ES-I3 (cell line): Measurements from ENCODE around the gene DIAPH3.
"Not testable (repeated sequence)": the region's sequence is repeated elsewhere in the genome, so short reads cannot be mapped to it uniquely, and the experiment has no call there.

Source experiments
- H3K36me3 ChIP-seq: 2 replicates; pipeline ENCODE4 v1.6.1; 2013; ENCODE audit warnings: mild to moderate bottlenecking, low read length, control low read depth, moderate library complexity; ENCODE audit not compliant: insufficient read depth
- H3K4me1 ChIP-seq: 2 replicates; pipeline ENCODE4 v1.6.1; 2013; ENCODE audit warnings: mild to moderate bottlenecking, control low read depth, low read length; ENCODE audit not compliant: insufficient read depth
- H3K9ac ChIP-seq: 2 replicates; pipeline ENCODE4 v1.6.1; 2013; ENCODE audit warnings: low read depth, mild to moderate bottlenecking, low read length, moderate library complexity
- H3K9me3 ChIP-seq: 2 replicates; pipeline ENCODE4 v1.6.1; 2013; ENCODE audit warnings: mild to moderate bottlenecking, low read length, moderate library complexity; ENCODE audit not compliant: control insufficient read depth, insufficient read depth

Gene DIAPH3

DNA sequence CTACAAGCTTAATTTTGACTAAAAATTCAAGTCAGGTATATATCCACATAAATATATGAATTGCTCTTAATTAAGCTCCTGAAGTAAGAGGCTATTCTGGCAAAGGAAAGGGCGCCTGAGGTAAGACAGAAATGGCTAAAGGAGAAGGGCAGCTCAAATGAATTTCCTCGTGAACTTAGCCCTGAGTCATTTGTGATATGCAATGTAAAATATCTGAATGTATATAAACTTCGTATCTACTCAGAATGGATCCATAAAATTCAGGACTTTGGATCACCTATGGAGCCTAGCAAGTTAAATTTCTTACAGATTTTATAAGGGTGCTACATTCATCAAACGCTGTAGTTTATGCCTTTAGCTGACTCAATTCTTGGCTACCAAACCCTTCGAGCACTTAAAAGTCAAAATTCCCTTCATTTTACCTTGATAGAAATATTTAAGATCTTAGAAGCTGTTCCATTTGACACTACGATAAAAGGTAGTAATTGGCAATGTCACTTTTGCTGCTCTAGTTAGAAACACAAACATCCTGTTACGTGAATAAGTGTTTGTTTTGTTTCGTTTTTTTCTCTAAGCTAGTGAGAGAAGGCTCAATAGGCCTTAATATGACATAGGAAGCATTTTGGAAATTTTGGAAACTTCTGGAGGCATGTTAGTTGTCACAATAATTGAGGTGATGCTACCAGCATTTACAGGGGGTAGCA lies 69.2 kb downstream of the DIAPH3 start:
- H3K9me3 ChIP-seq = no peaks in the 10 kb centered on the region
- no peak overlapping the region for H3K9ac ChIP-seq
- peaks cover 4% of the 10 kb centered on the region; the same call in 1 of the 2 replicates for H3K4me1 ChIP-seq
- peaks cover 3% of the 10 kb centered on the region; the same call in 1 of the 2 replicates for H3K36me3 ChIP-seq

DNA sequence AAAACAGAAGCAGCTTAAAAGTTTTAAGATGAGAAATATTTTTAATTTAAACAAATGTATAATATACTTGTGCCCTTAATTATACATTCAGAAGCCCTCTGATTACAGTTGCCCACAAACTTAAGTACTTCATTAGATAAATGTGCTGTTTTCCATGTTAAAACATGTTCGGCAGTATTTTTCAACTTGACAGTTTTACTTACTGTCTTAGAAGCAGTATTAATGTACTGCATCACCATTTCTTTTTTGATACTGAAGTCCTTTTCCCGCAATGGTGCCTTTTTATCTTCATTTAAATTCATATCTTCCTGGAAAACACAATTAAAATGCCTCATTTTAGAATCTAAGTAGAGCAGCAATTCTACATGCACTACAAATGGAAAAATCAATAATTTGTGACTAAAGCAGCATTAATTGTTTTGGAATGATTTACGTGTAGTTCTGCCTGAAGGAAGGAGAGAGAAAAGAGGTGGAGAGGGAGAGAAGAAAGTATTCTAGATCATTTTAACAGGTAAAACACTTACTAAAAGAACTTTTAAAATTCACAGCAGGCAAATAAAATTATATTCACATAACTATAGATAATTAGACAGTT lies 70.2 kb downstream of the DIAPH3 start:
- Histone ChIP-seq H3K4me1 (peaks cover 4% of the 10 kb centered on the region; the same call in 1 of the 2 replicates), H3K9me3 (no peaks in the 10 kb centered on the region), H3K9ac (no peak overlapping the region), H3K36me3 (peaks cover 3% of the 10 kb centered on the region; the same call in 1 of the 2 replicates)

DNA sequence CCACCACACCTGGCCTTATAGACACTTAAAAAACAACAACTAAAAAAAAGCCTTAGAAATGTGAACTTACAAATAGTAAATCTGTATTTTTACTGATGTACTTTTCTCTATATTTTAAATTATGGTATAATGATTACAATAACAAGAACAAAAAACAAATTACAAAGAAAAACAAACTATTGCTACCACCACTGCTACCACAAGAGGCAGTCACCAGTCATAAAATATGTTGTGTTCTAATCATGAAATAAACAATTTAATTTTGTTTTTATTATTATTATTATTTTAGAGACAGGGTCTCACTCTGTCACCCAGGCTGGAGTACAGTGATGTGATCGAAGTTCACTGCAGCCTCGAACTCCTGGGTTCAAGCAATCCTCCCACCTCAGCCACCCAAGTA lies 72.2 kb downstream of the DIAPH3 start:
- H3K9ac ChIP-seq = no peak overlapping the region
- H3K36me3 ChIP-seq = peaks cover 3% of the 10 kb centered on the region; the same call in 1 of the 2 replicates
- no peaks in the 10 kb centered on the region for H3K9me3 ChIP-seq
- H3K4me1 ChIP-seq = peaks cover 4% of the 10 kb centered on the region; the same call in 1 of the 2 replicates

DNA sequence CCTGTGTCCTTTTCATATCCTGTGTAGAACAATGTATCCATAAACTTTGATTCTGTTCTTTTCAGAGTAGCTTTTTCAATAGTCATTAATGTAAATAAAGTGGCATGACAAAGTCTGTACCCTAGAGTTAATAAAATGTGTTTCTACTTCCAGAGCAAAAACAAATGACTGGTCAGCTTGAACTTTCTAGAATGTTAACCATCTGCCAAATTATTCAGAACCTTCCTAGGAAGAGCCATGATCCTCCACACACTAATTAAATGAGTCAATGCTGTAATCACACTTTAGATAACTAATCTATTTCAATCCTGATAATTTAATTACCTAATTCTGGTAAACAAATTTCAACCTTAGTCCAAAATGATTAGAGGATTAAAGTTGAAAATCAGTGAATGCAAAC lies 73.2 kb downstream of the DIAPH3 start:
- Histone ChIP-seq H3K9me3 (no peaks in the 10 kb centered on the region), H3K4me1 (peaks cover 4% of the 10 kb centered on the region; the same call in 1 of the 2 replicates), H3K36me3 (peaks cover 3% of the 10 kb centered on the region; the same call in 1 of the 2 replicates), H3K9ac (no peak overlapping the region)

DNA sequence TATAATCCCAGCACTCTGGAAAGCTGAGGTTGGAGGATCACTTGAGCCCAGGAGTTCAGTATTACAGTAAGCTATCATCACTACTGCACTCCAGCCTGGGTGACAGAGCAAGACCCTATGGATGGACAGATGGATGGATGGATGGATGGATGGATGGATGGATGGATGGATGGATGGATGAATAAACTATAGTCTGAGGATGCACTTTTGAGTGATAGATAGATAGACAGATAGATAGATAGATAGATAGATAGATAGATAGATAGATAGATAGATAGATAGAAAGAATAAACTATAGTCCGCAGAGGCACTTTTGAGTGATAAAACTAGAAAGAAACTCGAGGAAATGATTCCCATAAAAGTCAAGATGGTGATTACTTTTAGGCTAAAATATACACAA lies 79.9 kb downstream of the DIAPH3 start:
- H3K9ac ChIP-seq, H3K36me3 ChIP-seq, H3K4me1 ChIP-seq, H3K9me3 ChIP-seq: not testable (repeated sequence)

DNA sequence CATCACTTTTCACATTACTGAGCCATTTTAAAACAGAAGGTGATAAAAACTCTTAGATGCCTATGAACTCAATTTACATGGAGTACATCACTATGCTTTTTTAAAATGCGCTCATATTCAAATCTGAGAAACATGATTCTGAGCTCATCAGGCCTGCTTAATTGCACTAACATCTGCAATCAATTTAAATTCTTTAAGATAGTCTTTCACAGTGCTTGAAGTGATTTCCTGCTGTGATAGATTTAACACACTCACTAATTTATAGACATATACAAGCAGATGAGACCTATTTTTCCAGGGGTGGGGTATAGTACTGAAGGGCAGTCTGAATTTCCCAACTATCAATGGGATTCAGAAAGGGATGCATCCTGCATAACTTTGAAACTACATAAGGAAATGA lies 82.9 kb downstream of the DIAPH3 start:
- Histone ChIP-seq H3K4me1 (no peaks in the 10 kb centered on the region), H3K36me3 (no peaks in the 10 kb centered on the region), H3K9me3 (no peaks in the 10 kb centered on the region), H3K9ac (no peak overlapping the region)

DNA sequence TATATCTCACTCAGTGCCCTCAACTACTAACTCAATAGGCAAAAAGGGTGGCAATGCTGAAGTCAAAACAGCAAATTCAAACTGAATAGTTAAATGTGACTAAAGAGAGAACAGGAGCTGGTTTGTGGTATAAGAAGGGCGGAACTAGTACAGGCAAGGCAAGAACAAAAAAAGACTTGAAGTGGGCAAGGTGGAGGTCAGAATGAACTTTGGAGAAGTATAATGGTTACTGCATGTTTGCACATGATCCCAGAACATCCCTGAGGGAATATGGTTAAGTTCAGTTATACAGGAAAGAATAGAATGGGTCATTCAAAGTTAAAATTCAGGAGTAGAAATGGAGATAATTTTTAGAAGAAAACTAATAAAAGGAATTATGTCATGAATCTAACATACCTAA lies 85.5 kb downstream of the DIAPH3 start:
- no peak overlapping the region for H3K9ac ChIP-seq
- H3K36me3 ChIP-seq = no peaks in the 10 kb centered on the region
- H3K4me1 ChIP-seq = no peaks in the 10 kb centered on the region
- no peaks in the 10 kb centered on the region for H3K9me3 ChIP-seq

DNA sequence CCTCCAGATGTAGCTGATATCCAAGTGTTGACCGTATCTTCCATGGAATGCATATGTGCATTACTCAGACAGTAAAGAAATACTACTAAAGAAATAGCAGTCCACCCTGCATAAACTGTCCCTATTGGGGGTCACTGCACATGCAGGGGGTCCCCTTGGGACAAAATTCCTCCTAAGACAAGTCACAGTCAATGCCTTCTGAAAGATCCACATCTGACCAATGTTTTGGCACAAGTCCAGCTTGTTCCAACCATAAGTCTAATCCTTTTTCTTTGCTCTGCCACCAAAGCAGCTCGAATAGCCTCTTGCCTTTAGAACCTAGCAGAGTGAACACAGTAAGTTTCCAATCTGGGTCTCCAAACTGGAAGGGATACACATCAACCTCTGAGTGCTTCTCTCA lies 87.9 kb downstream of the DIAPH3 start:
- no peaks in the 10 kb centered on the region for H3K36me3 ChIP-seq
- no peaks in the 10 kb centered on the region for H3K4me1 ChIP-seq
- H3K9me3 ChIP-seq = no peaks in the 10 kb centered on the region
- no peak overlapping the region for H3K9ac ChIP-seq

DNA sequence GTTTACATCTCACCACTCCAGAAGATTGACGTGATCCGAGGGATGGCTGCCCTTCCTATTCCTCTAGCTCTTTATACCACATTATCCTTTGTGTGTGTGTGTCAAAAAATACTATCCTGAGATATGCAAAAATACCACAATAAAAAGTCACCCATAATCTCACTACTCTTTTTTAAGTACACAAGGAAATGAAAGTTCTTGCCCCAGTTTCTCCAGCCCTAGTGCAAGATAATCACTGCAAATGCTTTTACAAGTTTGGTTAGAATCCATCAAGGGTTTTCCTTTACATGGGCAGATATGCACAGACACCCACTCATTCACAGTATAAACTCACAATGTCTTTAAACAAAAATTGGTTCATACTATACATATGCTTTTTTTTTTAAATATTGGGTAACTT lies 89.3 kb downstream of the DIAPH3 start:
- H3K9me3 ChIP-seq = no peaks in the 10 kb centered on the region
- H3K36me3 ChIP-seq = no peaks in the 10 kb centered on the region
- H3K9ac ChIP-seq = no peak overlapping the region
- no peaks in the 10 kb centered on the region for H3K4me1 ChIP-seq

DNA sequence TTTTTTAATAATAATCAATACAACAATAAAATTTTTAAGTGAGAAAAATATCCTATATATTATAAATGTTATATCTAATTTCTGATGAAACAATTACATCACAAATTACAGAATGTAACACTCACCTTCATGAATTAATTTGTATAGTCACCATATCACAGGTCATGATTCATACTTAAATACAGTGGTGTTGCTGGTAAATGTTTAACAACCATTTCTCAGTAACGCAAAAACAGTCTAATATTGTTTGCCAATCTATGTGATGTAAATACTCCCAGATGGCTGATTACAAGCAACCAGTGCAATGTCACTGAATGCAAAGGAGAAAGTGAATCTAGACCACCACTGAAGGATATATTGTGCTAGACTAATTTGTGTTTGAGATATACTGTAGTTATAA lies 97.5 kb downstream of the DIAPH3 start:
- peaks cover 4% of the 10 kb centered on the region; the same call in 1 of the 2 replicates for H3K36me3 ChIP-seq
- no peak overlapping the region for H3K9ac ChIP-seq
- H3K9me3 ChIP-seq = 0 out of 2 replicates have a peak, but pooled peaks cover 3% of the 10 kb centered on the region
- H3K4me1 ChIP-seq = peaks cover 4% of the 10 kb centered on the region; the same call in 1 of the 2 replicates

DNA sequence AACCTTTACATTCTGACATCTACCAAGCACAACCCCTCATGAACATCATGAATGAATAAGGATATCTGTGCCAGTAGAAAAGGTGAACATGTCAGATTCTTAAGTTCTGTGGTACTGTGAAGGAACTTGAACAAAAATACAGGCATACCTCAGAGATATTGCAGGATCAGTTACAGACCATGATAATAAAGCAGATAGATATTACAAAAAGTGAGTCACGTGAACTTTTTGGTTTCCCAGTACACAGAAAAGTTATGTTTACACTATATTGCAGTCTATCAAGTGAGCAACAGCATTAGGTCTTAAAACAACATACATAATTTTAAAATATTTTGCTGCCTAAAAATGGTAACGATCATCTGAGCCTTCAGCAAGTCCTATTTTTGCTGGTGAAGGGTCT lies 101.2 kb downstream of the DIAPH3 start:
- H3K9me3 ChIP-seq = 0 out of 2 replicates have a peak, but pooled peaks cover 3% of the 10 kb centered on the region
- H3K4me1 ChIP-seq = peaks cover 4% of the 10 kb centered on the region; the same call in 1 of the 2 replicates
- no peak overlapping the region for H3K9ac ChIP-seq
- H3K36me3 ChIP-seq = peaks cover 6% of the 10 kb centered on the region

DNA sequence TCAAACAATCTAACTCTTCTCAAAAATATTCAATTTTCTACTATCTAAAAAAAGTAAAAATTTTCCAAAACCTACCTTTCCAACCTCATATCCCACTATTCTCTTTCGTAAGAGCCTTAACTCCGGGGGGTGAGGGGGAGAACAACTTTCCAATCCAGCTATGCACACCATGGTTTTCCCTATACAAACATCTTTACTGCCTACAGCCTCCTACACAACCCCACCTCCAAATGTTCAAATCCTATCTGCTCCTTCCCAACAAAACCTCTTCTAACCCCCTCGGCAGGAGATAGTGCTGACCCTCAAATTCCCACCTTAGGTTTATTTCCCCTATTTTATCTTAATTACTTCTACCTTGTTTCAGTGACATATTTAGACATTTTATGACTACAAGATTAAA lies 102.0 kb downstream of the DIAPH3 start:
- no peak overlapping the region for H3K9ac ChIP-seq
- peaks cover 4% of the 10 kb centered on the region; the same call in 1 of the 2 replicates for H3K4me1 ChIP-seq
- H3K9me3 ChIP-seq = 0 out of 2 replicates have a peak, but pooled peaks cover 3% of the 10 kb centered on the region
- H3K36me3 ChIP-seq = peaks cover 6% of the 10 kb centered on the region

DNA sequence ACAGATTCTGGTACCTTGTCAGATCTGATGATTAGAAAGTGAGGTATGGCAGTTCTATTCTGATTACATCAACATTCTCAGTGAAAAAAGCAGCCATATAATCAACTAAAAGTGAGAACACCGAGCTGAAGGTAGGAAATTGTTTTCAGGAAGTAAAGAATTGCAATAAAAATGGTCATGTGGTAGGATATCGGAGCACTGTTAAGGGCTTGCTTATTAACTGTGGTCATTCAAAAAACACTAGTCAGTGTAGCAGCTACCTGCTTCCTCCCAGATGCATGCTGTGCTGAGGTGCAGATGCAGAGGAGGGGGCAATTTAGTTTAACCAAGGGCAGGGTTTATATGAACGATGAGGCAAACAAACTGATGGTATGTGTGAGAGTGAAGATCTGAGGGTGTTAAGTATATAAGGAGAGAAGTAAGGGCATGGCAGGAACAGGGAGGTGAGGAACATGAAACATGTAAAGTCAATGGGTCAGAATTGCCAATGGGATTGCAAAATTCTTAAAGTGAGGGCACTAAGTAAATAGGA lies 111.9 kb downstream of the DIAPH3 start:
- Histone ChIP-seq H3K4me1 (no peaks in the 10 kb centered on the region; the same call in 1 of the 2 replicates), H3K36me3 (no peaks in the 10 kb centered on the region), H3K9ac (no peak overlapping the region), H3K9me3 (no peaks in the 10 kb centered on the region)

DNA sequence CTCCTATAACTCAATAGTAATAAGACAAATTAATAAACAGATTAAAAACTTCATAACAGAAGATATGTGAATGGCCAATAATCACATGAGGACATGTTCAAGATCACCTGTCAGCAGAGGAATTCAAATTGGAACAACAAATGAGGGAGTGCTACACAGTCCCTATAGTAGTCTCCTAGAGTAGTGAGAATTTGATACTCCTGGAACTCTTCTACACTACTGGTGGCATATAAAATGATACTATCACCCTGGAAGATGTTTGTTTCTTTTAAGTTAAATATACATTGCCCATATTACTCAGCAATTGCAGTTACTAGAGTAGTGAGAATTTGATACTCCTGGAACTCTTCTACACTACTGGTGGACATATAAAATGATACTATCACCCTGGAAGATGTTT lies 115.4 kb downstream of the DIAPH3 start:
- H3K9me3 ChIP-seq, H3K36me3 ChIP-seq, H3K9ac ChIP-seq, H3K4me1 ChIP-seq: not testable (repeated sequence)

DNA sequence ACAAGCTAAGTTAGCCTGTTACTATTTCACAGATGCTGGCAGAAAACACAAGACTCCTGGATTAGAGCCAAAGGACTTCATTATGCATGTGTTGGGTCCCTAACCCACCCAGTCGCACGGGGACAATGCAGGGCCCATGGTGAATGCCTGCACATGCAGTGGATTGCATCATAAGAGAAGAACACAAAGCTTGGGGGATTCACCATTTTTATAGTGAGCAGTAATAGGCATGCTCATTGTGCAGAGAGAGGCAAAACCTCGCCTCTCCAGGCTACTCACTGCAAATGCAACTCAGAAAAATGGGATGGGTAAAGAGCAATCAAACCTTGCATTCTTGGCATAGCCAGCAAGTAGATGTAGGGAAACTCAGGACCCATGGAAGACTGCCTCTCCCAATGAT lies 115.8 kb downstream of the DIAPH3 start:
- H3K9ac ChIP-seq = no peak overlapping the region
- no peaks in the 10 kb centered on the region for H3K9me3 ChIP-seq
- no peaks in the 10 kb centered on the region for H3K36me3 ChIP-seq
- H3K4me1 ChIP-seq = no peaks in the 10 kb centered on the region; the same call in 1 of the 2 replicates
